Activated T-helper 1 cell treated with Interleukin-2 at 50 U/mL for 16 hours (primary cell): ENCODE results near the gene TBC1D22B.

ENCODE experiments used
- DNase-seq: peaks from one replicate; pipeline ENCODE4 v3.0.0-alpha.2; 2020; ENCODE audit warnings: low read depth

The TBC1D22B gene

GRCh38 chr6:37239950-37240713 is 17.4 kb upstream of the TBC1D22B start:
- DNase-seq: peak; percentile 41

- no peak for DNase-seq
These were observed 16.4 kb upstream of the TBC1D22B start for GRCh38 chr6:37241131-37241530.

- DNase-seq: no peak
These were observed 15.7 kb upstream of the TBC1D22B start for GRCh38 chr6:37241775-37242428.

- DNase-seq: no peak
These were observed 15.0 kb upstream of the TBC1D22B start for GRCh38 chr6:37242429-37243052.

GRCh38 chr6:37243131-37243815 is 14.3 kb upstream of the TBC1D22B start:
- DNase-seq: no peak

- DNase-seq: no peak
These were observed 13.7 kb upstream of the TBC1D22B start for GRCh38 chr6:37243816-37244370.

- DNase-seq: no peak
These were observed 12.9 kb upstream of the TBC1D22B start for GRCh38 chr6:37244430-37245310.

GRCh38 chr6:37251211-37251780 is 6.3 kb upstream of the TBC1D22B start:
- DNase-seq: no peak

GRCh38 chr6:37253486-37254007 is 4.0 kb upstream of the TBC1D22B start:
- no peak for DNase-seq

GRCh38 chr6:37254881-37255280 is 2.7 kb upstream of the TBC1D22B start:
- DNase-seq: no peak

GRCh38 chr6:37256692-37257319 is 766 bp upstream of the TBC1D22B start:
- DNase-seq: no peak

GRCh38 chr6:37257320-37257633 is 295 bp upstream of the TBC1D22B start:
- DNase-seq: no peak

- DNase-seq: no peak
These were observed 983 bp downstream of the TBC1D22B start for GRCh38 chr6:37258405-37259105.

- no peak for DNase-seq
These were observed 1.6 kb downstream of the TBC1D22B start for GRCh38 chr6:37259191-37259590.

- no peak for DNase-seq
These were observed 2.5 kb downstream of the TBC1D22B start for GRCh38 chr6:37260040-37260439.

GRCh38 chr6:37260444-37260843 is 2.9 kb downstream of the TBC1D22B start:
- DNase-seq: no peak

GRCh38 chr6:37261198-37261597 is 3.6 kb downstream of the TBC1D22B start:
- DNase-seq: no peak

- DNase-seq: no peak
These were observed 5.0 kb downstream of the TBC1D22B start for GRCh38 chr6:37262446-37263026.

GRCh38 chr6:37265001-37265400 is 7.4 kb downstream of the TBC1D22B start:
- DNase-seq: no peak
